ENCODE results near the gene ZEB2.
"Not testable (repeated sequence)": the region's sequence is repeated elsewhere in the genome, so short reads cannot be mapped to it uniquely, and the experiment has no call there.

The ZEB2 gene

GRCh38 chr2:144377914-144378313 is 142.0 kb downstream of the ZEB2 start:
- H3K4me3 ChIP-seq (ENCODE audit: low read length), result no peak overlapping the region
- no peak for DNase-seq (ENCODE audit: low read depth, low spot score)

GRCh38 chr2:144376926-144377325 is 143.0 kb downstream of the ZEB2 start:
- DNase-seq (ENCODE audit: low read depth, low spot score), result no peak

DNA sequence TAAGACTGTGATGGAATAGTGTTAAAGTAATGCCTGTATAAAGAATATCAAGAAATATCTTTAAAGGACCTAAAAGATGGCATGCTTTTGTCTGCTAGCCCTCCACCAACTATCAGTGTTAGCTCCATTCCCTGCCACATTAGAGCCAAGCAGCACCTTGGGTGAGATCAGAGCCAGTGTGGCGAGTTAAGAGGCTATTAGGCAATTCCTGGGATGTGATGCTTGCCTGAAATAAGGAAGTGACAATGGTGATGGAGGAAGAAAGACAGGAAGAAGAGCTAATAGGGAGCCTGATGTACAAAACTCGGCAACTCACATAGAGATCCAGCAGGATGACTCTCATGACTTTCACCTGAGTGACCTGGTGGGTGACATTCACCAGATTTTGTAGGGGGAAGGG is 143.5 kb downstream of the ZEB2 start:
- DNase-seq (ENCODE audit: low read depth, low spot score), result no peak
- H3K4me3 ChIP-seq (ENCODE audit: low read length), result no peak overlapping the region

More at GRCh38 chr2:144376926-144377325, 143.0 kb downstream of the ZEB2 start:
- H3K4me3 ChIP-seq (ENCODE audit: low read length), result no peak overlapping the region

GRCh38 chr2:144374163-144374661 is 145.7 kb downstream of the ZEB2 start:
- no peak overlapping the region for H3K4me3 ChIP-seq (ENCODE audit: low read length)
- DNase-seq (ENCODE audit: low read depth, low spot score), result no peak

DNA sequence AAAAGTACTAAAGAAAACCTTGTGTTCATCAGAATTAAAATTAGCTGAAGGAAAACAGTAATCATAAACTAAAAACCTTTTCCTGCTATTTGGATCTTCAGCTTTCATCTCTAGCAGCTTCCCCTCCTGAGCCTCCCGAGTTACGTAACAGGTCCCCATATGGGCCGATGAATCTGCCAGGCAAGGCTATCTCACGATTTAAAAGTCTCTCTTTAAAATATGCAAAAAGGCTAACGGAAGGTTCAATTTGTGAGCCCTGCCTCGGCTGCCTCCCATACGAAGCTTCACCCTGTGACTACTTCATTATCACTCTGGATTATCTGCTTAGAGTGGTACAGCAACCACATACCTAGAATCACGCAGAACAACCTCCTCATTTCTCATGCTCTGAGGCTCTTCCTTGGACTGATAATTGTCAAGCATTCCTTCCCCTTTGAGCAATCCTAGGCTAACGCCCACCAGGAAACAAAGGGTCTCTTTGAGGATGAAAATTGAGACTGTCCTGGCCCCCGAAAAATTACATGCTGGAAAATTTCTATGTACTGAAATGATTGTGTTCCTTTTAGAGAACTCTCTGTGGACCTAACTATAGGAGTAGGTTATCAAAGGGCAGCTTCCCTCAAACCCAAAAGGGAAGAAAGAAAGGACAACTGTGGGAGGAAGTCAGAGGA is 147.4 kb downstream of the ZEB2 start:
- no peak for DNase-seq (ENCODE audit: low read depth, low spot score)
- no peak overlapping the region for H3K4me3 ChIP-seq (ENCODE audit: low read length)

DNA sequence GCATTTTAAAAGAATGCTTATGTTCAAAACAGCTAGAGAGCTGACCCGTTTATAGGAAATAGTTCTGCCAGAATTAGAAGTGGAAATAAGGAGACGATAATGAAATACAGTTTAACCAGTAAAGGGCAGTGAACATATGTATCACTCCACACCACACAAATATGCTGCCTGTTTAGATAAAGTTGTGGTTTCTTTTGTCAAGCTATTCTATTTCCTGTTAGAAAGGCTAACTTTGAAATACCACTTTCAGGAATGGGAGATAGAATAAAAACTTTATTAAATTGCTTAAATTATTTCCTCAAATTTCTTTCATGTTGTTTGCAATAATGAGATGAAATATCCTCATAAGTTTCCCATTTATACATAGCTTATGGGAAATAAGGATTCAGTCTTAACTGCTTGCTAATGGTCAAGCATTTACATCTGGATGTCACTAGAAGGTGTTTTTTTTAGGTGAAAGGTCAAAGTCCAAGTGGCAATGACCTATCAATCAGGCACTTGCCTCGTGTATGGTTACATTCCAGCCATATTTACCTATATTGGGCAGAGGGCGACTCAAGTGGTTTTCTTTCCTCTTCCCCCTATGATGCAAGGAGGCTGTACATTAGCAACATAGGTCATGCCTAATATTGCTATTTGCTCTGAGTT is 148.9 kb downstream of the ZEB2 start:
- no peak overlapping the region for H3K4me3 ChIP-seq (ENCODE audit: low read length)
- DNase-seq (ENCODE audit: low read depth, low spot score), result no peak

- H3K4me3 ChIP-seq (ENCODE audit: low read length), result no peak overlapping the region
- no peak for DNase-seq (ENCODE audit: low read depth, low spot score)
These were observed 150.5 kb downstream of the ZEB2 start for GRCh38 chr2:144369416-144369815.

DNA sequence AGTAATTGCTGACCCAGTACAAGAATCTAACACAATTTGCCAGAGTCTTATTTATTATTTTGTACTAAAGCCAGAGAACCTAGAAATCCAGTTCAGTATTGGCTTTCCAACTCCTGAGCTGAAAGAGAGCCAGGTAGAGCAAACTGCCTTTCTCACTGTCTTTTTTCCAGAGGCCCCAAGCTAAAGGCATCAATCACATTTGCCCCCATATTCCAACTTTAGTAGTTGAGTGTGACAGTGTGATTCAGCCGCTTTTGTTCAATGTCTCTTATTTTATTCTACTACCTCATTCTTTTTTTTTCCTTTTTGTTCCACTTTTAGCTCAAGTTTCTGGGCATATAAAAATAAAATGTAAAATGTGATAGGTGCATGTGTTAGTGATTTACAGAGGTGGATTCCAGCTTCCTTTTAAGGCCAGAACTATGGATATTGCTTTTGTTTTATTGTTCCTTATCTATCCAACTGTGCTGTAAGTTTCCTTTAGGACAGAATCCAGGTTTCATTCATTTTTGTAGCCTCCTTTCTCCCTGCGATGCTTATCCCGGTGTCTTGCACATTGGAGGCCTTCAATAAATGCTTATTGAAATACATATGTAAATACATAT is 153.0 kb downstream of the ZEB2 start:
- DNase-seq (ENCODE audit: low read depth, low spot score), result no peak
- no peak overlapping the region for H3K4me3 ChIP-seq (ENCODE audit: low read length)

DNA sequence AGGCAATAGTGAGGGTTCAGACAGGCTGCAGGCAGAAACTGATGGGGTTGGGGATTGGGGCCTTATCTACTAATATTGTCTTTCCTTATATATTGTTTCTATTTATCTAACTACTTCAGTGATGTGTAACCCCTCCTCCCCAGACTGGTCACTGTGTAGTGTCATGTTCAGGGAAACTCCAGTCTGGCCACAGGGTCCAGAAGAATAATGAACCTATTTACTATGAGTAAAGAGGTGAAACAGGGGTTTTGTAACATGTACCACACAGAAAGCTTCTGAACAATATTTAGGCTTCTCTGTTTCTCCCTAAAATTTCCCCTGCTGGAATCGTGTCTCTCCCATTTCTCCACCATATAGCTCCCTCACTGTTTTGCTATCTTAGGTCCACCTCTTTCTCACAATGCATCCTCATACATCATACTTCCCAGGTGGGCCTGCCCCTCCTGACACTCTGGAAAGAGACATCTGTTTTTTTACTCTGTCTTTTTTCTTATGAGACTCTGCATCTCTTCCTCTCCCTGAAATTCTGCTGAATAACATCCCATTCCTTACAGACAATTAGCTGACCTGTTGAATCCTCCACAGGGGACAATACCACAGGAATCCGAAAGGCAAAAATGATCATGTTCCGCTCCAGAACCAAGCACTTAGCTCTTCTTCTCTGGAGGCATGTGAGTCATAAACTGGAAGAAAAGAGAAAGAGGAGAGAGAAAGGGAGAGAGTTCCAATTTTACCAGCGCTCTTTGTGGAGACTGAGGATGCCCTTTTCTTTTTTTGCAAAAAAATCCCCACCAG is 154.8 kb downstream of the ZEB2 start:
- no peak for DNase-seq (ENCODE audit: low read depth, low spot score)

GRCh38 chr2:144364247-144364646 is 155.7 kb downstream of the ZEB2 start:
- not testable (repeated sequence) for DNase-seq (ENCODE audit: low read depth, low spot score); H3K4me3 ChIP-seq (ENCODE audit: low read length)

More for the DNA sequence above, 154.8 kb downstream of the ZEB2 start:
- no peak overlapping the region for H3K4me3 ChIP-seq (ENCODE audit: low read length)

DNA sequence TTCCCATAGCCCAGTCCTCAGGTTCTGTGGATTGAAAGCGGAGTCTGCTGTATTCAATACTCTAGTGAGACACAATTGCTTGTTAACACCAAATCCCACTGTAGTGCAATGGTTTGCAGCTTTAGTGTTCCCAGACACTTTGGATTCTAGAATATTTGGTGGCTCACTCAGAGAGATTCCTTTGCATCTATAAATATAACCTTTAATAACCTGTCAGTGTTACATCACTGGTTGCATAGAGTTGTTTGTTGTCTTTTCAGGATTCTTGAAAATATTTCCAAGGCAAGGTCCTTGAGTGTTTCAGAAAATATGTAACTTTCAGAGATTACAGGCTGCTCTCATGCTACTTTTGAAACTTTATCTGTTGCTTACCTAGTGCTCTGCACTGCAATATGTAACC is 157.5 kb downstream of the ZEB2 start:
- H3K4me3 ChIP-seq (ENCODE audit: low read length), result no peak overlapping the region
- no peak for DNase-seq (ENCODE audit: low read depth, low spot score)

DNA sequence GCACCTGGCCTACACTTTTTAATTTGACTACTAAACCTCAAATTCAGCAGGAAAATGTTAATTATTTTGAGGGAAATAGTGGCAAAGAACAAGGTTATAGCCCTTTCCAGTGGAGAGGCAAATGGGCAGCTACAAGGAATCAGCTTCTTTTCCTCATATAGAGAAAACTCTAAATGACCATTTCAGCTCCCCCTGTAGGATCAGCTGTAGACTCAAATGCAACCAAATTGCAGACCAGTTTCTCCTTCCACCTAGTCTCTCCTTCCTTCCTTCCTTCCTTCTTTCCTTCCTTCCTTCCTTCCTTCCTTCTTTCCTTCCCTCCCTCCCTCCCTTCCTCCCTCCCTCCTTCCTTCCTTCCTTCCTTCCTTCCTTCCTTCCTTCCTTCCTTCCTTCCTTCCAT is 158.2 kb downstream of the ZEB2 start:
- no peak for DNase-seq (ENCODE audit: low read depth, low spot score)

DNA sequence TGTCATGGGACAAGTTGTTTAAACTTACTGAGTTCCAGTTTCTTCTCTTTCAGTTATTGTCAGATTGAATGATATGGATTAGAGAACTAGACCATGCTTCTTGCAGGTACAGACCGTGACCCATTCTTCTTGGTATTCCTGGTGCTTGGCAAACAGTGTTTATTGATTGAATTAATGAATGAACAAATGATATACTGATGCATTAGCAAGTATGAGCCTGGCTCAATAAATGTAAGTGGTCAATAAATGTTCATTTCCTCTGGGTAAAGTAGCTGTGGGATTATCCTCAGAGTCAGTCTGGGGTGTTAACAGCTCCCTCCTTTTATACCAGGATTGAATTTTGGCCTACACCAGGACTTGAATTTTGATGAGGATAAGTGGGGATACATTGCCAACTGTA is 160.2 kb downstream of the ZEB2 start:
- H3K4me3 ChIP-seq (ENCODE audit: low read length), result no peak overlapping the region
- DNase-seq (ENCODE audit: low read depth, low spot score), result no peak

More for the DNA sequence above, 158.2 kb downstream of the ZEB2 start:
- H3K4me3 ChIP-seq (ENCODE audit: low read length), result no peak overlapping the region

GRCh38 chr2:144358979-144359541 is 160.9 kb downstream of the ZEB2 start:
- DNase-seq (ENCODE audit: low read depth, low spot score), result no peak
- no peak overlapping the region for H3K4me3 ChIP-seq (ENCODE audit: low read length)

- no peak for DNase-seq (ENCODE audit: low read depth, low spot score)
- no peak overlapping the region for H3K4me3 ChIP-seq (ENCODE audit: low read length)
These were observed 161.4 kb downstream of the ZEB2 start for GRCh38 chr2:144358374-144358964.

DNA sequence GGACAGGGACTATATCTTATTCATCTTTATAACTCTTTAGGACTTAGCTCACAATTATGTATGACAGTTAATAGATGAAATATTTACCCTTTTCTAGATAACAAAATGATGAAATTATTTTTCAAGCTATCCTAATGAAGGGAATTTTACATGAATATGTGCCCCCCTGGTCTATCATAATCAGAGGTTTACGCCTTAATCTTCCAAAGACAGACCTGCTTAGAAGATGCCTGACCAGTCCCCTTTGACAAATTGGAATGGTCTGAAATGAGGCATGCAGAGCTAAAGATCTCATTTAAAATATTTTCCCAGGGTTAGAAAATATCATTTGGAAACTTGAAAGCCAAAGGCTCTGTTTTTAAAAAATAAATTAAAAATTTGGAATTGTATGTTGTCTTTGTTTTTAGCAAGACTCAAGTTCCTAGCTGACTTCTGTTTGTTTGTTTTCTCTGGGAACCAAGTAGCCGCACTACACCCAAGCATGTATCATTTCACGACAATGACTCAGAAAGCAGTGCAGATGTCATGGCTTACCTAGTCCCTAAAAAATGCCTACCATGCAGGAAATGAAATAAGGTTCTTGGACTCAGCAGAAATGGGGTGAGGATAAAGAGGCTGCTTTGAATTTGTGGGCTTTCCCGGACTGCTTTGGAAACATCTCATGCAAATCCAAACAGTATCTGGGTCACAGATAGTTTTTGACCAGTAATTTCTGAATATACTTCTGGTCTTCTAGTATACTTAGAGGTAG is 162.1 kb downstream of the ZEB2 start:
- no peak overlapping the region for H3K4me3 ChIP-seq (ENCODE audit: low read length)
- no peak for DNase-seq (ENCODE audit: low read depth, low spot score)

GRCh38 chr2:144356402-144356801 is 163.5 kb downstream of the ZEB2 start:
- no peak for DNase-seq (ENCODE audit: low read depth, low spot score)
- no peak overlapping the region for H3K4me3 ChIP-seq (ENCODE audit: low read length)

- H3K4me3 ChIP-seq (ENCODE audit: low read length), result no peak overlapping the region
- DNase-seq (ENCODE audit: low read depth, low spot score), result no peak
These were observed 165.0 kb downstream of the ZEB2 start for GRCh38 chr2:144354953-144355352.
